Fibroblast of the conjunctiva (primary cell): ENCODE data around the gene TVP23C.

Experiments
- DNase-seq: peaks from one replicate; pipeline ENCODE4 v3.0.0-alpha.2; 2010; ENCODE audit warnings: low read depth

The TVP23C gene

DNA sequence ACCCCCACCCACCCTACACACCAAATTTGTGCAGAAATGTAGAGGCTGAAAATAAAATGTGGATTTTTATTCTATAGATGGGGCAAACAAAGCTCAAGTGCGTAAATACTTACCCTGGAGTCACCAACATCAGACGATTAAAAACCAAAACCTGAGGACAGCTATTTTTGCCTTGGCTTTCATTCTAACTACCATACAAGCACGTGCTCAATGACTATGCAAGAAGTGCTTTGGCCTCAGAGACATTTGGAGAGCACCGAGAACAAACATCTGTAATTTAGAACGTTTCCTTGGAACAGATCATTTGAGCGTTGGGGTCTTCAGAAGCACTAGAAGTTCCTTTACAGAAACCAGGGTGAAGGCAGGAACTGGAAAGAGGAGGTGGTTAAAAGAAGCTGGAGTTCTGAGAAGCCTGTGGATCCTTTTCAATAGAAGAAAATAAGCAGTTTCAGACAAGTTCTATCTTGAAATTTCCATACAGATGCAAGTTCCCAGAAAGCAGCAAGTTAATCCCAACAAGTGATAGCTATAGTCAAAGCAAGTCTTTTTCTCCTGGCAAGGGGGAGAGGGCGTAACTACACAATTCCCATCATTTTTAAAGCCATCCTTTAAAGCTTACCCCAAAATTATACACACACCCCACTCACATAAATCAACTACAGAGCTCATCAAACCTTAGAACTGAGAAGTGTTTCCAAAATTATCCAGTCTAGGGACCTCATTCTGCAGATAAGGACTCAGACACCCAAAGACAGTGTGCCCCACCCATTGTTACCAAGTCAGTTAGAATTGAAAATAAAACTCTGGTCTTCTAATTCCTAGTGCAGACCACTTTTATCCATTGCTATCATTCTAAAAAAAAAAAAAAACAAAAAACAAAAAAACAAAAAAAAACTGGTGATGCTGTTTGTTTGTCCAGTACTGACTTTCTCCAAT is 66.3 kb downstream of the TVP23C start:
- DNase-seq, result no peak

DNA sequence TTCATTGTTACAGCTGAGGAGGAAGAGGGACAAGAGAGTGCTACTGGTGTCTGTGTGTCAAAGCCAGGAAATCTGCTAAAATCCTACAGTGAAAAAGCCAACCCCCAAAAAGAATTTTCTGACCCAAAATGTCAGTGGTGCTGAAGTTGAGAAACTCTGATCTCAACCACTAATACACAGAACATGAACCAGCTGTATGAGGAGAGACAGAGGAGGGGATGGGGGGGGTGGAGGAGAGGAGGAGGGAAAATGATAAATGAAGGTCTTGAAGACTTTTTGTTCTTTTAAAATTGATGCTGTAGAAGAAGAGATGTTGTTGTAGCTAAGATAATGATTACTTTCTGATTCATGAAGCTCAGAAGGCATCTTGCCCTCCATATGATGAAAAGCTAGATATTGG is 68.5 kb downstream of the TVP23C start:
- DNase-seq, result no peak

DNA sequence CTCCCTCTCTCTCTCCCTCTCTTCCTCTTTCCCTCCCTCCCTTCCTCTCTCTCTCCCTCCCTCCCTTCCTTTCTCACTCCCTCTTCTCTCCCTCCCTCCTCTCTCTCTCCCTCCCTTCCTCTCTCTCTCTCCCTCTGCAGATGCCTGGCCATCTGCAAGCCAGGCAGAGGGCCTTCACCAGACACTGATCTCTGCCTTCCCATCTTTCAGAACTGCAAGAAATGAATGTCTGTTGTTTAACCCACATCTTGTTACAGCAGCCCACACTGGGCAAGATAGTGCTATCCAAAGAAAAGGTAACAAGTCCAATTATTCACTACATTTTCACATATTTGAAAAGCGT is 69.6 kb downstream of the TVP23C start:
- no peak for DNase-seq

DNA sequence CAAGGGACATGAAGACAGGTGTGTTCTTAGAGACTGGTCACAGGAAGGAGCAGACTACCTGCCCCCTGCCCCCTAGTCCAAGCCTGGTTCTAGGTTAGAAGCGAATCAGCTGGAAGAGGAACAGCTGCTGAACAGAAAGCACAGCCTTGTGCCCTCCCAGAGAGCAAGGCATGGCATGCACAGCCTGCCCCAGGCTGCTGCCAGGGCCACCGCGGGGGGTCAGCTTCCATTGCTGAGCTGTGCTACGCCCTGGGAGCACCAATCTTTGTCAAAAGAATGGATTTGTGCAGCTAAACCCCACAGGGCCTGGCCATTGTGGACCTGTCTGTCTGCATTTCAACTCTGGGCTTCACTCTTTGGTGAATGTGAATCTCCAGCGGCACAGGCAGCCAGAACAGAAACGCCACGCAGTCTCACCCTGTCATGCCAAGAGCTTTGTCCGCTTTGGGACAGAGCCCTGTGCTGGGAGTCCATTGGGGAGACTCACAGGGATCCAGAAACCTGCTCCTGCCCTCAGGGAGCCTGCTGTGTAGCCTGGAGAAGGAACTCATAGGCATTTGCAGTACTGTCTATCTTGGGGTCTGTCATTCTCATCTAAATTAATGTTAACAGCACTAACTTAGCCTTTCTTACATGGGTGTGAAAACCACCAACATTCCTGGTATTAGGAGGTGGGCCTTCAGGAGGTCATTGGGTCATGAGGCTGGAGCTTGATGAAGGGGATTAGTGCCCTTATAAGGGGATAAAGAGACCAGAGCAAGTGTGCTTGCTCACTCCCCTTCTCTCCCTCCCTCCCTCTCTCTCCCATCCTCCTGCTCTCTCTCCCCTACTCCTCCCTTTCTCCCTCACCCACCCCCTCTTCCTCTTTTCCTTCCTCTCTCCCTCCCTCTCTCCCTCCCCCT is 70.2 kb downstream of the TVP23C start:
- no peak for DNase-seq

DNA sequence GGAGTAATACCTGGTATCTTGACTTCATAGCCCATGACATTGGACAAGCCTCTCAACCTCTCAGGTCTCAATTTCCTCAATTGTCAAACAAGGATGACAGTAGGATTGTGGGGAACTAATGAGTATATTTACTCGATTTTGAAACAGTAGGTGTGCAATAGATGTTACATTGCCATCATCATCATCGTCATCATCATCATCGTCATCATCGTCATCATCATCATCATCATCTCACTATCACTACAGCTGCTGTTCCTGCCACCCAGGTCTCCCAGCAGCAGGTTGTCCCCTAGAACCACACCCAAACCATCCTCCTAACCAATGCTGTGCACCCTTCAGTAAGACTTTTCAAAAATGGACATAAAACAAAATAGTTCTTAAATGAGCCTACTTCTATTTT is 71.1 kb downstream of the TVP23C start:
- no peak for DNase-seq

DNA sequence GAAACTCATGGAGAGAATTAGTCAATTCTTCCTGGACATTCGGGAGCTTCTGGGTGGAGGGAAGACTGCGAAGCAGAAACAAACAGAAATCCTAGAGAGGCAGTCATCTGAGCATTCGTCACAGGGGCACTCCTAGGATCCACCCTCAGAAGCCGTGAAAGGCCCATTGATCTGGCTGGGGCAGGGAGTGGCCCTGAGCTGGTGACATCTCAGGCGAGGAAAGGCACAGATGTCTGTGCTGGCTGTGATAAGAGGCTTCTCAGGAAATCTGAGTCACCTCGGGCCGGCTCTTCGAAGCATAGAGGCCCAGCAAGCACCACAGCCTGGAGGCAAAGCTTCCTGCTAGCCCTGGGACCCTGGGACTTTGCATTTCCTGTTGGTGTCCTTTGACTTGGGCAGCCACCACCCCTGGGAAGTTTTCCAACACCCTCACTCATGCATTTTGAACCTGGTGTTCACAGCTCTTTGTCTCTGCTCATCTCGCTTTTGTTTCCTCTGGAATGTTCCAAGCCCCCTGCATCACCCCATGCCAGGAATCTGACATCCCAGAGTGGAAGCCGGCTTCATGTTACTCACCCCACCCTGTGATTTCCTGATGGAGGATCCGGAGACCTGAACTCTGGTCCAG is 72.5 kb downstream of the TVP23C start:
- DNase-seq, result no peak

DNA sequence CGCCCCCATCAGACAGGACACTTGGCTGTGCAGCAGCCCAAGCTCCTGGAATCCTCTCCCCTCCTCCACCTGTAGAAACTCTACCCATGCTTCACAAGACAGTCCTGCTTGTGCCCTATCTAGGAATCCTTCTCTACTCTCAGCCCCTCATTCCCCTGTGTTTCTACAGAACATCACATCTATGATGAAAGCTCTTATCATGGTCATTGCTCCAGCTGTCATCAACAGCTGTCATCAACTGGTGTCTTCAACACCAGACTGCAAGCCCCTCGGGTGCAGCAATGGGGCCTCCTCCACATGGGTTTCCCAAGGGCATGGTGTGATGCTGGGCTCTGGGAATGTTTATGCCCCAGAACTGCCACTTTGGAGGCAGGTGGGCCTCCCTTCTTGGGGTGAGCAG is 74.7 kb downstream of the TVP23C start:
- no peak for DNase-seq

DNA sequence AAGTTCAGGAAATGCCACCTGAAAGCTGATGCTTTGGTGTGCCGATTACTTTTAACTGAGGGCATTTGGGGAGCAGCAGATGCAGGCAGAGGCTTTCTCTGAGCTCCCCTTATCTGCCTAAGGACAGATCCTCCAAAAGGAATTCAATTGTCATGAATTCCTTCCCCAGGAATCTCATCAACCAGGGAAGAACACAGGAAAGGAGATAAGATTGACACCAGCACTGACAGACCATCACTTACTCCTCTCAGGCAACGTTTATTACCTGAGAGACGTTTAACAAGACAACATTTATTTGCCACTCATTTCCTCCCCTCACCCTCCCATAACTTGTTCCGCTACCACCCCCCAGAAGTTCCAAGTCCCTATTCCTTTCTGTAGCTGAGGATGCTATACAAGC is 78.2 kb downstream of the TVP23C start:
- DNase-seq, result no peak

DNA sequence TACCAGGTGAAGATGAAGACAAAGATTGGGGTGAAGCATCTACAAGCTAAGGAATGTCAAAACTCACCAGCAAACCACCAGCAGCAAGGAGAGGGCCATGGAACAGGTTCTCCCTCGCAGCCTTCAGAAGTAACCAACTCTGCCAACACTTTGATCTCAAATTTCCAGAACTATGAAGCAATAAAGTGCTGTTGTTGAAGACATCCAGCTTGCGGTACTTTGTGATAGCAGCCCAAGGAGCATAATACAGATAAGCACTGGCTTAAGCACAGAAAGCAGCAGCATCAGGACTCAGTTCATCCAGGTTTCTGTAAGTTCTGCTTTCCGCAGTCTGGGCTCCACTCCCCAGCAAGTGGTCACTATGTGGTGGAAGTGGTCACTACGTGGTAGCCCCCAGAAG is 79.9 kb downstream of the TVP23C start:
- DNase-seq, result no peak

DNA sequence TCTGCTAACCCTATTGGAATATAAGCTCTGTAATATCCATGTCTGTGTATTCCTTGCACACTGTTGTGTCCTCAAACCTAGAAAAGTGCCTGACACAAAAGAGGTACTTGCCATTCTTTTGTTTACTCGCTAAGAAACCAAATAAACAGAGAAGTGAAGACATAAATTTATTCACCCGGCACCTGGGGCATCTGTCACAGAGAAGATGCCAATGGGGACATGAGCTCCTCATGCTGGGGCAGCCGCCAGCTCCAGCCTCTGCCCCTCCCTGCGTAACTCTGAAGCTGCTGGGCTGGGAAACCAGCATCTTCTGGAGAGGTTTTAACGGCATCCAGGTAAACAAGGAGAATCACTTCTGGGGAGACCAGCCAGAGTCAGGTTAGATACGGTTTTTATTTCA is 80.8 kb downstream of the TVP23C start:
- no peak for DNase-seq

DNA sequence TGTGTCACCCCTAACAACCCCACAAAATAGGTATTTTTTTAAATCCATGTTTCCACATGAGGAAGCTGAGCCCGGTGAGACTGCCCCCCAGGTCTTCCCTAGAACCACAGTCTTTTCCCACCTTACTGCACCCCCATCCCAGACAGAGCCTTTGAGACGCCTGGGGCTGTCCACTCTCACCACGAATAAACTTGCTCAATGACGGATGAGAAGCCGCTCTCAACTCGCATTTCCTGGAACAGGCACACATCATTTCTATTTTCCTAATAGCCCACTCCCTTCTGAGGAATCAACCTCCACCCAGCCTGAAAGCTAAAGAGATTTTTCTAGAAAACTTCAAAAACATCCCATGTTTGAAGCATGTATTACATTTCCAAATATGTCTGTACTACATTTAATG is 81.8 kb downstream of the TVP23C start:
- no peak for DNase-seq

DNA sequence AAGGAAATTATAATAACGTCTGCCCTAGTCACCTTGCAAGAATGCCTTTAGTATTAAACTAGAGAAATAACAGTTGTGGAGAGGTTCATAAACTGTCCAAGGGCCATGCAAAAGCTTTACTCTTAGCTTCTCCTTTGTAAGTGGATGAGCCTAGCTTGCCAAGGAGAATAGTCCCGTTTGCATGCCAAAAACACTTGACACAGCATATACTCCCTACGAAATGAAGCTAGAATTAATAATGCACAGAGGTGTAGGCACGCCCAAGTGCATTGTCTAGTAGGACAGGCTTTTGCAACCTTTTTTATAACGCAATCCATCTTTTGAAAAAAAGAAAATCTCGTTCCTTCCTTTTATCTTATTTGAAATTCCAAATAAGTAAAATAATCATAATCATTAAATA is 83.1 kb downstream of the TVP23C start:
- DNase-seq, result no peak

DNA sequence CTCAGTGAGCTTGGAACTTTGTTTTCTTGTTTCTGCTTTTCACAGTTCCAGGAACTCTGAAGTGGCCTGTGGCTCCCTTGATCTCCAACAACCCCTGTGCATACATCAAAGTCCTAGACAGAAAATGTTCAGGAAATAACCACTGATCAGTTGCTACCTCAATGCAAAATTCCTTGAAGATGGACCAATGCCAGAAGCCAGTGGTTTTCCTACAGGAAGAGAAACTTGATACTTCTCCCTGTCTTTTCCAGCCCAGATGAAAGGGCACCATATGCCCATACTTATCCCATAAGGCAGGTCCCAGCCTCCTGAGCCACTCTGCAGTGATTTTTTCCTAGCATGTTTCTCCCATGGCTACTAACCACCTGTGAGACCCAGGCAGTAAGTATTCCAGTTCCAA is 83.6 kb downstream of the TVP23C start:
- DNase-seq, result no peak

DNA sequence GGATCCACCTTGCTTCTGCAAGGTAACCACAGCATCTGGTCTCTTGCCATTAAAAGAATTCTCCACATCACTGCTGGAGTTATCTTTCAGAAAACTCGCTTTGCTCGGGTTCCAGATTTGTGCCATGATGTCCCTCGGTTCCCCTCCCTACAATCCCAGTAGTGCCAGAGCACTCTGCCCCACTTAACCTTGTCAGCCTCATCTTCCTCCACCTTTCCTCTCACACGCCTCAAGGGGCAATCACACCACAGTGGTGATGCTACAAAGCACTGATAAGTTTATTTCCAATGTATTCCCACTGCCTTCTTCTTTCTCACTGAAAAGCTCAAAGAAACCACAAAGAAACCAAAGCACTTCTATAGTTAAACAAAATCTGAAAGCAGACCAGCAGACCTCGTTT is 84.4 kb downstream of the TVP23C start:
- no peak for DNase-seq

DNA sequence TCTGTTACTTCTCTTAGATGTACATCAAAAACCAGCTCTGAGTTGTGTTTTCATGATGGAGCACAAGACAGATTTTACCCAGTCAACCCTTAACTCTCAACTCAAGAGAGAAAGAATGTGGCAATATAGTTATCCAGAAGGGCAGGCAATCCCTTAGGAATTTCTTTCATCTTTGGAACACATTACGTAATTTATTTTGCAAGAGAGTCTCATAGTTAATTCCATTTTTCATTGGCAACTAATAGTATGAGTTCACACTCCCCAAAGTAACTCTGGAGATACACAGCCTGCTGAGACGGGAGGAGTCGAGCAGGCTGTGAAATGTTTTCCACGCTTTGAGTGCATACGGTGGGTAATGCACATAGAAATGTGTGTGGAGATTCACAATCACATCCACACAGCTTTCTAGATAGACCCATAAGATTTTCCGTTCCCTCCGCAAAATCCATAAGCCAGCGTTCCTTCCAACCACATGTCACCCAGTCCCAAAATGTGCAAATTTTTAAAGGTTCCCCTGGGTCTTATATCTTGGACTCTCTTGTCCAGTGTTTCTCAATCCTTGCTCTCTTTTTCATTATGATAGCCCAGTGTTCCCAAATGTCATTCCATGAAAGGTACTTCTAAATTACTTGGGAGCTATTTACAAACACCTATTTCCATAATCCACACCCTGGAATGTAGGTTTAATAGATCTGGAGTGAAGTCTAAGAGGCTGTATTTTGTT is 87.5 kb downstream of the TVP23C start:
- DNase-seq, result peak; percentile 48

DNA sequence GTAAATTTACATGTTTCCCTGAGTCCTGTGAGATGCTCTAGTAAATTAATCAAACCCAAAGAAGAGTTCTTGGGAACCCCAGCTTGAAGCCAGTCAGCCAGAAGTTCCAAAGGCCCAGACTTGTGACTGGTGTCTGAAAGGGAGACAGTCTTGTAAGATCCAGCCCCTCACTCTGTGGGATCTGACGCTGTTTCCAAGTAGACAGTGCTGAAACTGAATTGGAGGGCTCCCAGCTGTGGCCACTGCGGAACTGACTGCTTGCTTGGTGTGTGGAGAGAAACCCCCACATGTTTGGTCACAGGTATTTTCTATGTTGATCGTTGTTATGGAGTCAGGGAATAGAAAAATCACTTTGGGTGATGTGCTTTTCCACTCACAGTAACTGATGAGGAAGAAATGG is 90.4 kb downstream of the TVP23C start:
- DNase-seq, result no peak

DNA sequence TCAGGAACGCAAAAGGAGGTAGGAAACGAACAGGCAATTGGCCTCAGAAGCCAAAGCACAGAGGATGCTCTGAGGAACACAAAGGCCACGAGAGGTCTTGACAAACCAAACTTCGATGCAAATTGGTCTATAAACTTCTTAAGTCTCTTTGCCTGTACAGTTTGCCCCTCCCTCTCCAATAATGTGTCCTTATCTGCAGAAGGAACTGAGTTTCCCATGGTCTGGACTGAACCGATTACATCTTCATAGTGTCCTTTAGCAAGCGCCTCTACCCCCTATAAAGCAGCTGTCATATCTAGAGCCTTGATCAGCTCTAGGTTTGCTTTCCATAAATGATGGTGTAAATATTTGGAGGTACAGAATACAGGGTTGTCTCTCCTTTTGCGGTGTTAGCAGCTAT is 92.7 kb downstream of the TVP23C start:
- no peak for DNase-seq

DNA sequence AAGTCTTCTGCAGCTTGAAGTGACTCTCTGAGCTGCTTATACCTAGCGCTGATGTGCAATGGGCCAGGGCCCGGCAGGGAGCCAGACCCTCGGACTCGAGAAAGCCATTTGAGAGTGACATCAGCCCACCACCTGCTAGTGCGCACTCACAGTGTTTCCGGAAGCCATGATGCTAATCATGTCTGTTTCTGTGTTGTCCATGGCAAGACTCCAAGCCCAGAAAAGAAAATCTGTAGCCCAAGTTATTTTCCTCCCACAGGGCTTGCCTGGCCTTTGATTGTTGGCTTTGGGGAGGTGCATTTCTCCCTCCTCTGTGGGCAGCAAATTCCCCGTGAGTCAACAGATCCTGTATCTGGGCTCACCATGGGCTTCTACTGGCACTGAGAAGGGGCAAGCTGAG is 94.0 kb downstream of the TVP23C start:
- no peak for DNase-seq

DNA sequence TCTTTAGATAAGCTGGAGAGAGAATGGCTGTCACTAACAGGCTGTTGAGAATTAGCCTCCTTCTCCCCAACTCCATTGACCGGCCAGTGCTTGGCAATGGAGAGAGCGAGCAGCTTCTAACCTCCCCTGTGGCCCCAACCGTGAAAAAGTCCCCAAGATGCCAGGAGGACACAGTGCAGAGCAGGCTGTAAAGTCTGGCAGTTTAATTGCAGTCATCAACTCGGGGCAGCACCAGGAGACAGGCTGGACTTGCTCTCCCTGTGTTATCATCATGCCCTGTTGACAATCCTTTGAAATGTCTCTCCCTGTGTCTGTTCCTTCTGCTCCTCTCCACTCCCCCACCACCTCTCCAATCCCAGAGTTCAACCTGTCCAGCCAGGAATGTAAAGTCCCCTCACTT is 95.2 kb downstream of the TVP23C start:
- DNase-seq, result no peak

DNA sequence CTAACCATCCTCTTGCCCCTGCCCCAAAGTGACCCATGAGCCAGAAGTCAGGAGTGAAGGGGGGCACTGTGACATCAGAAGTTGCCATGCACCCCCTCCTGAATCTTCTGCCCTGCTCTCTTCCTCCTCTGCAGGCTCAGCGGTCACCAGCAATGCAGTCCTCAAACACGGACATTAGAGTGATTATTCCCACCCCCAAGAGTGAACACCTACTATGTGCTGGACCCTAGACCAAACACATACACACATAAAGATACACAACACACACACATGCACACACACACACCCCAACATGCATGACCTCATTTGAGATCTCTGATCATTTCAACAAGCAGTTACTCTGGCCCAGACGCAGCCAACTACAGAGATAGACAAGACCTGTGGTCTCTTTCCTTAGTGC is 95.7 kb downstream of the TVP23C start, which contains the start of gene CDRT4:
Gene CDRT4 (minus strand): TSS at position 30 of the 400 bp plus-strand sequence. CDS start 27,383 bp downstream, outside the sequence.
- DNase-seq, result no peak

DNA sequence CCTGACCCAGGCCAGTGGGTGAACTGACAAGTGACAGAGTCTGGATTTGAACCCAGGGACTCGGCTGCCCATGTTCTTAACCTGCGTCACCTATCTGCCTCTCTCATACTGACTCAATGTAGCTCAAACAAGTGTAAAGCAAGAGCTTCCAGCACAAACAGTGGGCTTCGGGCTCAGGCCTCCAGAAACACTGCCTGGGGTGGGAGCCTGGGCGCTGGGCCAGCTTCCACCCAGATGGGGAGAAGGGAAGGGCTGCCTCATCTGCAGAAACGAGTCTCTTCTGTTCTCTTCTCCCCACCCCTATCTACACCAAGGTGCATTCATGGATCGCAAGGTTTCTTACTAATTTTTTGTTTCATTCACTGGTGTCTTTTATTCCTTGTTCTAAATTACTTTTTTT is 97.2 kb downstream of the TVP23C start:
- no peak for DNase-seq
